ENCODE data around the gene GATA6.

DNA sequence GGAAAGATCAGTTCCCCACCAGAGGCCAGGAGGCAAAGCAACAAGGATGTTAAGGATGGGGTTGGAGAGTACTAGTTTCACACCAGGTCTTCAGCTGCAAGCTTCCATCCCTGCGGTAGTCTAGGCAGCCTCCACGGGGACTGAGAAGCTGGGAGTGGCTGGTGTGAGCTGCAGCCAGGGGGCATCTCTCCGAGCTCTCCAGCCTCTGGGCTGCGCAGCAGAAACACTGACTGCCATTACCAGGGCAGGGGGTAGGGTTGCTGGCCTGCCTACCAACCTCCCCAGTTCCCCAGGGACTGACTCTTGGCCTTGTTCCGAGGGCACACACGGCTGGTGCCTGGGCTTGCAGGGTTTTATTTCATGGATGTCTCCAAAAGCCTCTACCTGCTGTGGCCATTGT, 15.9 kb downstream of the GATA6 start:
- TF ChIP-seq, protein P1, sequence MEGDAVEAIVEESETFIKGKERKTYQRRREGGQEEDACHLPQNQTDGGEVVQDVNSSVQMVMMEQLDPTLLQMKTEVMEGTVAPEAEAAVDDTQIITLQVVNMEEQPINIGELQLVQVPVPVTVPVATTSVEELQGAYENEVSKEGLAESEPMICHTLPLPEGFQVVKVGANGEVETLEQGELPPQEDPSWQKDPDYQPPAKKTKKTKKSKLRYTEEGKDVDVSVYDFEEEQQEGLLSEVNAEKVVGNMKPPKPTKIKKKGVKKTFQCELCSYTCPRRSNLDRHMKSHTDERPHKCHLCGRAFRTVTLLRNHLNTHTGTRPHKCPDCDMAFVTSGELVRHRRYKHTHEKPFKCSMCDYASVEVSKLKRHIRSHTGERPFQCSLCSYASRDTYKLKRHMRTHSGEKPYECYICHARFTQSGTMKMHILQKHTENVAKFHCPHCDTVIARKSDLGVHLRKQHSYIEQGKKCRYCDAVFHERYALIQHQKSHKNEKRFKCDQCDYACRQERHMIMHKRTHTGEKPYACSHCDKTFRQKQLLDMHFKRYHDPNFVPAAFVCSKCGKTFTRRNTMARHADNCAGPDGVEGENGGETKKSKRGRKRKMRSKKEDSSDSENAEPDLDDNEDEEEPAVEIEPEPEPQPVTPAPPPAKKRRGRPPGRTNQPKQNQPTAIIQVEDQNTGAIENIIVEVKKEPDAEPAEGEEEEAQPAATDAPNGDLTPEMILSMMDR (IDR thresholded peaks at IDR 0.05) = no peak
- TF ChIP-seq EP300 (IDR thresholded peaks at IDR 0.05) = no peak
- TF ChIP-seq POLR2A (IDR thresholded peaks at IDR 0.05) = no peak
